GM13976 (cell line): ENCODE results near the gene CELA1.

Source experiments
- DNase-seq: peaks from one replicate; pipeline ENCODE4 v3.0.0; 2012; ENCODE audit warnings: low spot score
- CTCF ChIP-seq: IDR thresholded peaks from 2 replicates; pipeline ENCODE4 v1.5.1; 2012; ENCODE audit warnings: borderline replicate concordance, mild to moderate bottlenecking; ENCODE audit not compliant: insufficient read depth; ENCODE audit errors: extremely low read depth, missing control alignments, control extremely low read depth
- in situ Hi-C: fragments of 300-500 bp; cut with MboI; formaldehyde crosslinking; loops from one replicate; pipeline ENCODE4 v1.12.0; 2022; ENCODE audit warnings: low sequenced_read_pairs, mixed read lengths, inconsistent platforms; ENCODE audit not compliant: unreplicated experiment

Gene CELA1

GRCh38 chr12:51390457-51390856 is 44.0 kb upstream of the CELA1 start:
- DNase-seq: no peak
- in situ Hi-C loops: no loop called here
- TF ChIP-seq CTCF: no peak

- peak; percentile 50 for DNase-seq
- TF ChIP-seq CTCF: no peak
- in situ Hi-C loops: no loop called here
Measured at GRCh38 chr12:51389302-51389999, 43.0 kb upstream of the CELA1 start.

- no peak for DNase-seq
- in situ Hi-C loops: no loop called here
- no peak for TF ChIP-seq CTCF
Measured at GRCh38 chr12:51388846-51389245, 42.4 kb upstream of the CELA1 start.

- TF ChIP-seq CTCF: no peak
- DNase-seq: no peak
- in situ Hi-C loops: no loop called here
Measured at GRCh38 chr12:51388069-51388799, 41.8 kb upstream of the CELA1 start.

- in situ Hi-C loops: no loop called here
- no peak for TF ChIP-seq CTCF
- DNase-seq: no peak
Measured at GRCh38 chr12:51386351-51386750, 39.9 kb upstream of the CELA1 start.

- DNase-seq: no peak
- TF ChIP-seq CTCF: no peak
- in situ Hi-C loops: no loop called here
Measured at GRCh38 chr12:51383269-51383905, 36.9 kb upstream of the CELA1 start.
